ENCODE measurements around the gene MCOLN1.

MCOLN1 gene

GRCh38 chr19:7502552-7502951 is 19.9 kb upstream of the MCOLN1 start:
- no peak for DNase-seq (ENCODE audit: low spot score)

DNA sequence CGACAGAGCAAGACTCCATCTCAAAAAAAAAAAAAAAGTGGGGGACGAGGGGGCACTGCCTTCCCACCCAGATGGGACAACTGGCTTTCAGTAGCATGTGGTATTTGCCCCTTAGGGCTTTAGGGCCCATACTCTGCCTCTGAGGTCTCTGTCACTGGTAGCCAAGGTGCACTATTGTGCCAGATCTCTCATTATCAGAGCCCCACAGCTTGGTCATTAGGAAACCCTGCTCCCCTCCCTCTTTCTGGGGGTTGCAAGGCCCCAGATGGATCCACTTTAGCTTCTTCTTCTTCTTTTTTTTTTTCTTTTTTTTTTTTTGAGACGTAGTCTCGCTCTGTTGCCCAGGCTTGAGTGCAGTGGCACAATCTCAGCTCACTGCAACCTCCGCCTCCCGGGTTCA is 17.7 kb upstream of the MCOLN1 start:
- DNase-seq (ENCODE audit: low spot score): no peak

DNA sequence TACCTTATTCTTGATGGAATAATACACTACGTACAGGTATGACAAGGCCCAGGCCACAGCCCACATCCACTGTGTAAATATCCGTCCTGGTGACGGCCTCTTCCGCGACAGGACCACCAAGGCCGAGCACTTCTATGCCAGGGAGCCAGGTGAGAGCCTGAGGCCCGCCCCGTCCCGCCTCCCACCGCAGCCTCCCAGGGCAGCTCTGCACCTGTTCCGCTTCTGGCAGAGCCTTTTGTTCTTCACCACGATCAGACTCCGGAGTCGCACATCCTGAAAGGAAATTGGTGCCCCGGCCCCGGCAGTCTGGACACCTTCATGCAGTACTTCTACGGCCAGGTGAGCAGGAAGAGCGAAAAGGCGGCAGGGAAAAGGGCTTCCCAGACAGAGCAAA is 17.1 kb upstream of the MCOLN1 start:
- DNase-seq (ENCODE audit: low spot score): no peak

GRCh38 chr19:7505682-7506384 is 16.6 kb upstream of the MCOLN1 start:
- no peak for DNase-seq (ENCODE audit: low spot score)

GRCh38 chr19:7506385-7507328 is 15.8 kb upstream of the MCOLN1 start:
- peak; percentile 29 for DNase-seq (ENCODE audit: low spot score)

GRCh38 chr19:7507884-7508283 is 14.5 kb upstream of the MCOLN1 start:
- DNase-seq (ENCODE audit: low spot score): no peak

DNA sequence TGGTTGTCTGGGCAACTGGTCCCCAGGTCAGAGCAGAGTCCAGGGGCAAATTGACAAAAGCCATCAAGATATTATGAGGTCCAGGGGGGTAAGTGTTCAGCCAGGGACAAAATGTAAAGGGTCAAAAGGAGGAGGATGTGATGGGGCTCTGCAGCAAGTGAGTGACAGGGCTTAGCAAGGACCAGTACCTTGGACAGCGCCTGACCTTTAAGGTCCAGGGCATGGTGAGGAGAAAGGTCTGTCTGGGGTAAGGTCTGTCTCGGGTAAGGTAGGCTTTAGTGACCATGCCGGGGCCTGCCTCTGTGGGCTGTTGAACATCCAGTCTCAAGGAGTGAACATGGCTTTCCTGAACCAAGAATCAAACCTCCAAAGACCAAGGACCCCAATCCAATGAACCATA is 12.8 kb upstream of the MCOLN1 start:
- DNase-seq (ENCODE audit: low spot score): no peak

GRCh38 chr19:7512400-7512851 is 10.0 kb upstream of the MCOLN1 start:
- DNase-seq (ENCODE audit: low spot score): no peak

DNA sequence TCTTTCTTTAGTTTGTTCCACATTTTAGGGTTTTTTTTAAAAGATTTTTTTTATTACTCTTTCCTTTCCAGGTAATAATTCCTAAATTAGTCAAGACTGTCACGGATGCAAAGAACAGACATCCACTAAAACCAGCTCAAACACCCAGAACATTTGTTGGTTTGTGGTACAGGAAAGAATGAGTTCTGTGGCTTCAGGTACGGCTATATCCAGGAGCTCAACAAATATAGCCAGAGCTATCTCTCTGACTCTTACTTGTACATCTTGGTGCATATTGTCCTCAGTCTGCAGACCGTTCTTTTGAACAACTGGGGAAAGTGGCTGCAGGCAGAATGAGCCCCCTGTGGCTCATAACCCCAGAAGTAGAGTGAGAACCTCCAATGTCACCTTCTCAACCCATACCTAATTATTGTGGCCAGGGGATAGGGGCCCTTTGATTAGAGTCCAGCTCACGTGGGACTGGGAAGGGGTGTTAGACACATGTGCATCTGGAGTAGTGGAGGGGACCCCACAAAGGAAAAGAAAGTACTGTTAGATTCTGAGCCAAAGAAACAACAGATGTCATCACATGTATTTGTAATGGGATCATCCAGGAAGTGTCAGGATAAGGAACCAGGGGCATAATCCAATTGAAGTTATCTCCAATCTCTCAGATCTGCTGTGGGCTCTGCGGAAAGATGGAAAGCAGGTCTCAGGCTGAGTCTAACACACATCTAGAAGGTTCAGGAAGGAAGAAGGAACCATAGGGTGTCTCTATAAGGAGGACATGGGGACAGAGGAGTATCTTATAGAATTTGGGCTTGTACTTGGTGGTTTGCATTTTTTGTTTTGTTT is 8.4 kb upstream of the MCOLN1 start:
- no peak for DNase-seq (ENCODE audit: low spot score)

DNA sequence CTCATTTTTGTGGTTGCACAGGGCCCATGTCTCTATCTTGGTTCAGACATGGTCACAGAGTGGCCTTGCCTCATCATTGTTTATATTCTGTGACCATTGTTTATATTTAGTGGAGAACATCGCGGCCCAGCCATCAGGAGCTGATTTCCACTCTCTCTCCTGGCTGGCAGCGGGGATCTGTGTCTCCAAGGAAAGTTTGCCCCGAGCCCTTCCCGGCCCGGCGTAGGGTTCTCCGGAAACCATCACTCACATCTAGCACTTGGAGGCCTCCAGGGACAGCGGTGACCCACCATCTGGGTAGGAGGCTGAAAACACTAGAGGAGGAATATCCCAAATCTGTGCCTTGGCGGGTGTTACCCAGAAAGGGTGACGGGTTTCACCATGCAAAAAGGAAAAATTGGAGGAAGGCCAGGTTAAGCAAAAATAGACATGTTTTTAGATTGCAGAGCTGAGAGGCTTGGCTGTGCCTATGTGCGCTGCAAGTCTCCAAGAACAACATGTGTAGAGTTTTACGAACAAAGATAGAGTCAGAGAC is 7.2 kb upstream of the MCOLN1 start:
- DNase-seq (ENCODE audit: low spot score): no peak

GRCh38 chr19:7515645-7516151 is 6.7 kb upstream of the MCOLN1 start, which contains the start of gene ZNF358:
TSS of gene ZNF358 (plus strand) at chr19:7516103. CDS start at chr19:7519243, 3,140 bp downstream.
- peak; percentile 58 for DNase-seq (ENCODE audit: low spot score)

GRCh38 chr19:7516333-7516732 is 6.1 kb upstream of the MCOLN1 start:
- DNase-seq (ENCODE audit: low spot score): no peak

DNA sequence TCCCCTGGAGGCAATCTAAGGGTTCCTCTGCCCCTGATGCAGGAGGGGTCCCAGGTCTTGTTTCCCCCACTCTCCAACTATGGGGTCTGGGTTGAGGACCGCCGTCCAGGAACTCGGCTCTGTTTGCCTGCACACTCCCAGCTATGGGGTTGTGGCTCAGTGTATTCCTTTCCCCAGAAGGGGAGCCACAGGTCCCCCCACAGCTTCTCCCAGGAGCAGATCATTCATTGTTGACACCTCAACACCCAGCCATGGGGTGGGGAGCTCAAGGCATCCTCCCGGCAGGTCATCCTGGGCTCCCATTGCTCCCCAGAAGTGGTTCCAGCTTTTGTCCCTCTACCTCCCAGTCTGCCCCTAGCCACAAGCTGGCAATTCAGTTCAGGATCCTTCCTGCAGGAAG is 5.5 kb upstream of the MCOLN1 start:
- DNase-seq (ENCODE audit: low spot score): no peak

- DNase-seq (ENCODE audit: low spot score): no peak
Measured at GRCh38 chr19:7519361-7520130, 2.9 kb upstream of the MCOLN1 start.

DNA sequence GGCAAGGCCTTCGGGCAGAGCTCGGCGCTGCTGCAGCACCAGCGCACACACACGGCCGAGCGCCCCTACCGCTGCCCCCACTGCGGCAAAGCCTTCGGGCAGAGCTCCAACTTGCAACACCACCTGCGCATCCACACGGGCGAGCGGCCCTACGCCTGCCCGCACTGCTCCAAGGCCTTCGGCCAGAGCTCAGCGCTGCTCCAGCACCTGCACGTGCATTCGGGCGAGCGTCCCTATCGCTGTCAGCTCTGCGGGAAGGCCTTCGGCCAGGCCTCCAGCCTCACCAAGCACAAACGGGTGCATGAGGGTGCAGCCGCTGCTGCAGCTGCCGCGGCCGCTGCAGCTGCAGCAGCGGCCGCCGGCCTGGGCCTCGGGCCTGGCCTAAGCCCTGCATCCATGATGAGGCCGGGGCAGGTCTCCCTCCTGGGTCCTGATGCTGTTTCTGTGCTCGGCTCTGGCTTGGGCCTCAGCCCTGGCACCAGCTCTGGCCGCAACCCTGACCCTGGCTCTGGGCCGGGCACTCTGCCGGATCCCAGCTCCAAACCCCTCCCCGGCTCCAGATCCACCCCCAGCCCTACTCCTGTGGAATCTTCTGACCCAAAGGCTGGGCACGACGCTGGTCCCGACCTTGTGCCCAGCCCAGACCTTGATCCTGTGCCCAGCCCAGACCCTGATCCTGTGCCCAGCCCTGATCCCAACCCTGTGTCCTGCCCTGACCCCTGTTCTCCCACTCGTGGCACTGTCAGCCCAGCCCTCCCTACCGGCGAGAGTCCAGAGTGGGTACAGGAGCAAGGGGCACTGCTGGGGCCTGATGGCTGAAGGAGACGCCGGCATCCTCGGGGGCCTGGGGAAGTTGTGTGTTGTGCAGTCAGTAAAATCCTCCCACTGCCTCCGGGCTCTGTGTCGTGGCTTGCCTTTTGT is 2.0 kb upstream of the MCOLN1 start:
- DNase-seq (ENCODE audit: low spot score): no peak

- no peak for DNase-seq (ENCODE audit: low spot score)
Measured at GRCh38 chr19:7521551-7522071, 813 bp upstream of the MCOLN1 start.

DNA sequence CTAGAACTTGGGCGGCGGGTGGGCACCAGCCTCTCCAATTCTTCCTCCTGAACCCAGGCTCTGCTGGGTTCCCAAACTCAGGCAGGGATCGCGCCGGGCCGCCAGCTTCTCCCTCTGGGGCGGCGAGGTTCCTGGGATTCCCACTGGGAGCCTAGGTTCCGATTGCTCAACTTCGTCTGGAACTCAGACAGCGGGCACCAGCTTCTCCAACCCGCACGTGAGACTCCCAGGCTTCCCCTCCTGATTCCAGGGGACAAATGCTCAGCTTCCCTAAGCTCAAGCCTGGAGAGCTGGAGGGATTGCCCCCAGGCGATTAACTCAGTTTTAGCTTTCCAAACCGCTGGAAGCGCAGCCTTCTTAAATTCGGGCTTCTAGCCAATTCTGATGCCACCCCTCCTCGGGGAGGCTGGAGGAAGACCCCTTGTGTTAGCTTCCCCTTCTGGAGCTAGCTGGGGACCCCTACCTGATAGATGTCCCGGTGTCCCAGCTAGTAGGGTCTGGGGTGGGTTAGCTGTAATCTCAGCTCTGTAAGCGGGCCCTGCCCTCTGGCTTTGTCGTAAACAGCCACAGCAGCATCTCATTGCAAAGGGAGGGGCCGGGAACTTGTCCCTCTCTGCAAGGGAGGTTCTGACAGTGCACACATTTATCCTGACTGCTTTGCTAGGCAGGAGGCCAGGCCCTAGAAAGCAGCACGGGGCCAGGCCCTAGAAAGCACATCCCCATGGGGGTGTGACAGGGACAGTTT is 671 bp downstream of the MCOLN1 start:
- DNase-seq (ENCODE audit: low spot score): no peak

DNA sequence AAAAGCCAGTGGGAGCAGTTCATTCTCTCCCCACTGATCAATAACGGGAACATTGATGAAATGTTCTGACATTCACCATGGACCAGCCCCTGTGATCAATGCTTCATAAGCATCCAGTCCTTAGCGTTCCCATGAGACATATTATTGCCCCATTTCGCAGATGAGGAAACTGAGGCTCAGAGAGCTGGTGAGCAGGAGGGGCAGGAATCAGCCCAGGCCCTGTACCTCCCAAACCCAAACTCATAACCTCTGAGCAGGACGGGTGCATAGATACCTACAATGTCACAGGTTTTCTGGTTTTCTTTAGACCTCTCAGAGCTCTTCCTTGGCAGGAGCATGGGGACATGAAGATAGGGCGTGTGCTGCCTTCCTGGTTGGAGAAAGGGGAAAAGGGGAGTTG is 2.1 kb downstream of the MCOLN1 start:
- no peak for DNase-seq (ENCODE audit: low spot score)
